Psoas muscle (tissue), 8 donors: ENCODE data around the gene FASN. TPM values are rescaled to one million over a fixed set of nuclear protein-coding genes. Genes with fewer than 3 reads are reported as not detected.

Experiments used
- ATAC-seq, 4 donors: fragments of 200-7000 bp; cut with Tn5 transposase; one replicate each; pipeline ENCODE4 v1.9.1; 2020; ENCODE audit warnings: moderate library complexity in 3 of 4, mild to moderate bottlenecking in 2 of 4
- DNase-seq, 2 donors: peaks; one replicate each; pipeline ENCODE4 v3.0.0-alpha.2; 2020
- H3K27ac ChIP-seq: fragments of 200-600 bp; one replicate; pipeline ENCODE4 v1.8.0; 2022
- H3K27me3 ChIP-seq, 3 donors: fragments of 200-600 bp in 1 of 3; one replicate each; pipeline versions ENCODE4 v1.6.1 to v1.8.0; 2013 to 2022; ENCODE audit warnings: low read length in 2 of 3, mild to moderate bottlenecking in 2 of 3, moderate library complexity in 1 of 3; ENCODE audit not compliant: insufficient read depth in 3 of 3
- H3K36me3 ChIP-seq, 2 donors: fragments of 200-600 bp in 1 of 2; one replicate each; pipeline versions ENCODE4 v1.6.1 to v1.8.0; 2013 to 2022; ENCODE audit warnings: low read depth in 1 of 2, mild to moderate bottlenecking in 1 of 2, moderate library complexity in 1 of 2; ENCODE audit not compliant: insufficient read depth in 1 of 2
- H3K4me1 ChIP-seq: fragments of 200-600 bp; one replicate; pipeline ENCODE4 v1.8.0; 2022
- H3K4me3 ChIP-seq: fragments of 200-600 bp; one replicate; pipeline ENCODE4 v1.8.0; 2022; ENCODE audit warnings: mild to moderate bottlenecking
- H3K9me3 ChIP-seq: fragments of 200-600 bp; one replicate; pipeline ENCODE4 v1.8.0; 2022
- CTCF ChIP-seq: fragments of 200-600 bp; IDR thresholded peaks from one replicate; pipeline ENCODE4 v1.8.0; 2022; ENCODE audit warnings: antibody characterized with exemption
- WGBS, 3 donors: extraction: QIAGEN DNeasy Blood & Tissue Kit; methylation state at CpG; one replicate each; pipeline versions ENCODE4 v1.1.6 to v1.1.7; 2013; 5-methylcytosine and 5-hydroxymethylcytosine counted together
- intact Hi-C, 2 donors: fragments of 100-400 bp; cut with DNase I; formaldehyde crosslinking; loops; one replicate each; pipeline versions ENCODE4 v1.11.0 to v1.14.2; 2022
- polyA plus RNA-seq, 3 donors: library from polyadenylated mRNA; stranded (reverse); fragments of 200-250 nt; gene quantifications; one replicate each; pipeline ENCODE4 v1.2.3, GENCODE V29; 2013
- total RNA-seq, 4 donors: library from RNA; stranded (reverse); fragmentation: NEBNext Ultra II Directional in 2 of 4; extraction: Animal tissue kit (Norgen Biotek cat#: 25700) in 2 of 4; gene quantifications; one replicate each; pipeline versions ENCODE4 v1.2.1 to v1.2.4, GENCODE V29; 2021 to 2023
- donor health status: healthy with polysubstance abuse.
- donor health status: DM: no; HTN: no; CAD: no; lungs with moderate emphysema.
- donor health status: Bipolar disorder and iron deficiency.
- donor health status: healthy.
- donor health status: DM: yes; HTN: yes; CAD: no.
- donor health status: DM: no; HTN: no; CAD: no.
- donor health status: DM: no; HTN: no; CAD: no.
- donor health status: DM: yes; HTN: yes; CAD: no.

Gene FASN
- total and polyA plus RNA-seq, 7 donors = 8.9 to 37.3 (median 22.7) TPM

DNA sequence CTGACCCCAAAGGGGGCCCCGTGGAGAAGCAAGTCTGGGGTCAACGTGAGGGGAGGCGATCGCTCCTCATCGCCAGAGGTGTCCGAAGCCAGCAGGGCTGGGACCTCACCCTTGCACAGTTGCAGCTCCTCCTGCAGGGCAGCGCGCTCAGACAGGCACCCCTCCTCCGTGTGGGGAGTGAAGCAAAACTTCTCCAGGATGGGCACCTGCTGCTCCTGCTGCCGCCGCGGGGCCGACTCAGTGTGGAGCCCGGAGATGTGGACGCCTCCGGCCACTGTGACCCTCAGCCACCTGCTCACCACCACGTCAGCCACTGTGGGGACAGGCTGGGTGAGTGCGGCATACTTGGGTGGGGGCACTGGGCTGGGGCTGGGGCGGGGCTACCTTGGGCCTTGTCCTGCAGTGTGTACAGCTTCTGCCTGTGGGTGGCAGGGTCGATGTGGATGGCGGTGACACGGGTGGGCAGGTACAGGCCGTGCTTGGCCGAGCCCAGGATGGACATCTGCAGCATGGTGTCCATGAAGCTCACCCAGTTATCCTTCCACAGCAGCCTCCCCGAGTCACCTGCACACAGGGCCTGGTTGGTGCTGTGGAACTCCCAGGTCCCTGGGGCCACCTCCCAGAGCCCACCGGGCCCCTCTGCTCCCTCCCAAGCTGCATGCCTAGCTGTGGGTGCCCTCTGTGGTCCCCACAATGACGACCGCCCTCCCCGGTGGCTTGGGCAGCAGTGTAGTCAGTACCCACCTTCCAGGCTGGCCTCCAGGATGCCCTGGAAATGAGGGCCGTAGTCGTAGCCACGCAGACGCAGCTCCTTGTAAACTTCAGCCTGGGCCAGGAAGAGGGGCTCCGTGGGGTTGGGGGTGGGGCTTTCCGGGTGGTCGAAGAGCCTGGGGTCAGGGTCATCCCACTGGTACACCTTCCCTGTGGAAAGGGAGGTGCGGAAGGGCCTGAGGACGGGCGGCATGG, 10.8 kb downstream of the FASN start:
- ATAC-seq = no peak
- H3K4me1 ChIP-seq = no peaks in the 10 kb centered on the region
- no peak overlapping the region for H3K27ac ChIP-seq
- DNase-seq = peak; percentile 10 to 46
- no peak for TF ChIP-seq CTCF
- intact Hi-C loops = no loop called here
- H3K9me3 ChIP-seq = no peaks in the 10 kb centered on the region
- 88 to 89% (median 88%) methylated on average over 33 to 39 of the region's 39 CpGs for WGBS, 3 donors
- H3K4me3 ChIP-seq = no peak overlapping the region
- H3K36me3 ChIP-seq = peaks cover 11 to 100% of the 10 kb centered on the region in 2 donors
- H3K27me3 ChIP-seq = no peaks in the 10 kb centered on the region

GRCh38 chr17:82085931-82086764, 11.9 kb downstream of the FASN start:
- H3K36me3 ChIP-seq = peaks cover 11 to 100% of the 10 kb centered on the region in 2 donors
- no peak for TF ChIP-seq CTCF
- DNase-seq (peak; percentile 11 to 51), ATAC-seq (no peak)
- no peaks in the 10 kb centered on the region for H3K4me1 ChIP-seq
- H3K9me3 ChIP-seq = no peaks in the 10 kb centered on the region
- intact Hi-C loops = no loop called here
- WGBS, 3 donors = 86 to 92% (median 90%) methylated on average over 25 of the region's 25 CpGs
- H3K4me3 ChIP-seq = no peak overlapping the region
- no peak overlapping the region for H3K27ac ChIP-seq
- H3K27me3 ChIP-seq = no peaks in the 10 kb centered on the region

DNA sequence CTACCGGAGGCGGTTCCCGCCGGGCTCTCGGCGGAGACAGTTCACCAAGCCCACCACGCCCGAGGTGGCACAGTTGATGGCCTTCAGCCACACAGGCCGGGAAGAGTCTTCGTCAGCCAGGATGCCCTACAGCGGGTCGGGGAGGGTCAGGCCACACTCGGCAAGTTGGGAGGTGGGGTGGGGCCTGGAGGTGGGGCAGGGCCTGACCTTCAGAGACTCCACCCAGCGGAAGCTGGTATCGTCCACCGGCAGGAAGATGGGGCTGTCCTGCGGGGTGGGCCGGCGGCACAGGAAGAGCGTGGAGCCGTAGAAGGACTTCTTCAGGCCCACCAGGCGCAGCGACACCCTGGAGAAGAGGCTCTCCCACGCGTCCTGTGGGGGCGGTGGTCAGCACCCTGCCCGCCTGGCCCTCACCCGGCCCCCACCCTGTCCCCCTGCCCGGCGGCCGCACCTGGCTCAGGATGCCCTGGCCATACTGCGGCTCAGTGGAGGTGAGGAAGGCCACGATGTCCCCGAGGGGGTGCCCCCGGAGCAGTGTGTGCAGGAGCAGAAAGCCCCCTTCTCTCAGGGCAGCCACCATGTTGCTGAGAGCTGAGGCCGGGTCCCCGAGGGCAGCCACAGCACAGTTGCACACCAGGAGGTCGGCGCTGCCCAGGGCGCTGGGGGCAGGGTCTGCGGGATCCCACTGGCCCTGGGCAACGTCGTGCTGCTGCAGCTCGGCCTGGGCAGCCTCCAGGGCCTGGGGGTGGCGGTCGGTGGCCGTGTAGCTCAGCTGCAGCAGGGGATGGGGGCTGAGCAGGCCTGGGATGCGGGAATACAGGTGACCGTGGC, 12.8 kb downstream of the FASN start:
- H3K27ac ChIP-seq = no peak overlapping the region
- no peak overlapping the region for H3K4me3 ChIP-seq
- WGBS, 3 donors = 88 to 92% (median 89%) methylated on average over 42 to 49 of the region's 49 CpGs
- intact Hi-C loops = no loop called here
- peak; percentile 14 to 51 for DNase-seq
- no peaks in the 10 kb centered on the region for H3K9me3 ChIP-seq
- peaks cover 11 to 100% of the 10 kb centered on the region in 2 donors for H3K36me3 ChIP-seq
- no peaks in the 10 kb centered on the region for H3K27me3 ChIP-seq
- TF ChIP-seq CTCF = no peak
- no peaks in the 10 kb centered on the region for H3K4me1 ChIP-seq
- no peak for ATAC-seq

DNA sequence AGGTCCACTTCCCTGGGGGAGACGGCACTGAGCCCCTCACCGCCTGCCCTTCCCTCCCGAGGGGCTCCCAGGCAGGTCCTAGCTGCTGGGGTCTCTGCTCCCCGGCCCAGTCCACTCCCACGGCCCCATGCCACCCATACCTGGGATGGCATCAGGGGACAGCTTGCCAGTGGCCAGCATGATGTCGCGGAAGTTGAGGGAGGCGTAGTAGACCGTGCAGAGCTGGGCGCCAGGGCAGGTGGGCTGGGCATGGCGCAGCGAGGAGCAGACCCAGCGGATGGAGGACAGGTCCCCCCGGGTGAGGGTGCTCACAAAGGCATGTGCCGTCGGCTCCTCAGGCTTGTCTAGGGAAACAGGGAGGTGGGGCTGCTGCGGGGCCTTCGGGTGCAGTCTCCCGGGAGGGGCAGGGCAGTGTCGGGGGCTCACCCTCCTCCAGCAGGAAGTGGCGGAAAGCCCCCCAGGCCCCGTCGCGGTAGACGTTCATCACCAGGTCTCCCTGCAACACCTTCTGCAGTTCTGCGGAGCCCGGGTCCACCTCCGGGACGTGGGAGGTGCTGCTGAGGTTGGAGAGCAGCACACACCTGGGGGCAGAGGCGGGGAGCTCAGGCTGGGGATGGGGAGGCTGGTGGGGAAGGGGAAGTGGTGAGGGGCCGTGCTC, 13.5 kb downstream of the FASN start:
- intact Hi-C loops = no loop called here
- peaks cover 7 to 100% of the 10 kb centered on the region in 2 donors for H3K36me3 ChIP-seq
- TF ChIP-seq CTCF = no peak
- H3K4me1 ChIP-seq = no peaks in the 10 kb centered on the region
- DNase-seq (peak in 1 of 2 donors; percentile 44), ATAC-seq (no peak)
- no peaks in the 10 kb centered on the region for H3K9me3 ChIP-seq
- H3K27me3 ChIP-seq = no peaks in the 10 kb centered on the region
- 88 to 93% (median 92%) methylated on average over 26 to 31 of the region's 31 CpGs for WGBS, 3 donors
- no peak overlapping the region for H3K27ac ChIP-seq
- no peak overlapping the region for H3K4me3 ChIP-seq
